GM13977 (cell line): Measurements from ENCODE around the gene ZFR2.

ENCODE experiments used
- DNase-seq: peaks from one replicate; pipeline ENCODE4 v3.0.0; 2012; ENCODE audit warnings: low spot score
- in situ Hi-C: fragments of 300-500 bp; cut with MboI; formaldehyde crosslinking; loops from one replicate; pipeline ENCODE4 v1.12.0; 2022; ENCODE audit warnings: low sequenced_read_pairs, low pct_unique_long_range_greater_than_20kb, mixed read lengths, inconsistent platforms; ENCODE audit not compliant: unreplicated experiment
- TF ChIP-seq, protein P1 (sequence below): IDR thresholded peaks from 2 replicates; pipeline ENCODE4 v1.5.1; 2012; ENCODE audit warnings: mild to moderate bottlenecking, control low read depth; ENCODE audit not compliant: insufficient read depth; ENCODE audit errors: extremely low read depth, missing control alignments

ZFR2 gene

DNA sequence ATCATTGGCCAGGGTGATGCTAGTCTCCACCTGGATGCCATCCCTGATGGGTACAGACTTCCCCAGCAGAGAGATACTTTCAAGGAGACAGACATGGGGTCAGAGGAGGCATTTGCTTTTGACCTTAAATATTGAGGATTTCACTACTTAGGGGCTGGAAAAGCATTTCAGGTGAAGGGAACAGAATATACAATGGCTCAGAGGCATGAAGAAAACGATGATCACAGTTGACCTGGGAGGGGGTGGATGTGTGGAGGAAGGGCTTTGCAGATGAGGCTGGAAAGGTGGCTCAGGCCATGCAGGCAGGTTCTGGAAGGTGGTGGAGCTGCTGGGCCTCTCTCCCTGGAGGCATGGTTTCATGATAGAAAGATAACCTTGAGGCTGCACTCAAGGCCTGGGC lies 86.5 kb downstream of the ZFR2 start:
- in situ Hi-C loops, result no loop called here
- no peak for DNase-seq
- TF ChIP-seq, protein P1, sequence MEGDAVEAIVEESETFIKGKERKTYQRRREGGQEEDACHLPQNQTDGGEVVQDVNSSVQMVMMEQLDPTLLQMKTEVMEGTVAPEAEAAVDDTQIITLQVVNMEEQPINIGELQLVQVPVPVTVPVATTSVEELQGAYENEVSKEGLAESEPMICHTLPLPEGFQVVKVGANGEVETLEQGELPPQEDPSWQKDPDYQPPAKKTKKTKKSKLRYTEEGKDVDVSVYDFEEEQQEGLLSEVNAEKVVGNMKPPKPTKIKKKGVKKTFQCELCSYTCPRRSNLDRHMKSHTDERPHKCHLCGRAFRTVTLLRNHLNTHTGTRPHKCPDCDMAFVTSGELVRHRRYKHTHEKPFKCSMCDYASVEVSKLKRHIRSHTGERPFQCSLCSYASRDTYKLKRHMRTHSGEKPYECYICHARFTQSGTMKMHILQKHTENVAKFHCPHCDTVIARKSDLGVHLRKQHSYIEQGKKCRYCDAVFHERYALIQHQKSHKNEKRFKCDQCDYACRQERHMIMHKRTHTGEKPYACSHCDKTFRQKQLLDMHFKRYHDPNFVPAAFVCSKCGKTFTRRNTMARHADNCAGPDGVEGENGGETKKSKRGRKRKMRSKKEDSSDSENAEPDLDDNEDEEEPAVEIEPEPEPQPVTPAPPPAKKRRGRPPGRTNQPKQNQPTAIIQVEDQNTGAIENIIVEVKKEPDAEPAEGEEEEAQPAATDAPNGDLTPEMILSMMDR, result no peak

DNA sequence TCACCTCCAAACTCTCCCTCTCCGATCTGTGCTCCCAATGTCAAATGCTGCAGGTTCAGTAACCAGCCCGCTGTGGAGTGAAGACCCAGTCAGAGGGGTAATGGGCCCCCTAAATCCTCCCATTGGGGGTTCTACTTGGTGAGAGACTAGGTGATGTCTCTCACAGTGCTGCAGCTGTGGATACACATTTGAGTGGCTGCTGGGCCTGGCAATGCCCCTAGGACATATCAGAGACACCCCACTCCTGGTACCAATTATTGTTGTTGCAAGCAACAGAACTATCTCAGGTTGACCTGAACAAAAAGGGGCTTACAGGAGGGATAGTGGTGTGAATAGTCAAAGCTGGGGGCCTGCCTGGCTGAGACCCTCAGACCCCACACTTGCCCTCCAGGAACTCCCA lies 87.2 kb downstream of the ZFR2 start:
- TF ChIP-seq, protein P1, result no peak
- DNase-seq, result no peak
- in situ Hi-C loops, result no loop called here

DNA sequence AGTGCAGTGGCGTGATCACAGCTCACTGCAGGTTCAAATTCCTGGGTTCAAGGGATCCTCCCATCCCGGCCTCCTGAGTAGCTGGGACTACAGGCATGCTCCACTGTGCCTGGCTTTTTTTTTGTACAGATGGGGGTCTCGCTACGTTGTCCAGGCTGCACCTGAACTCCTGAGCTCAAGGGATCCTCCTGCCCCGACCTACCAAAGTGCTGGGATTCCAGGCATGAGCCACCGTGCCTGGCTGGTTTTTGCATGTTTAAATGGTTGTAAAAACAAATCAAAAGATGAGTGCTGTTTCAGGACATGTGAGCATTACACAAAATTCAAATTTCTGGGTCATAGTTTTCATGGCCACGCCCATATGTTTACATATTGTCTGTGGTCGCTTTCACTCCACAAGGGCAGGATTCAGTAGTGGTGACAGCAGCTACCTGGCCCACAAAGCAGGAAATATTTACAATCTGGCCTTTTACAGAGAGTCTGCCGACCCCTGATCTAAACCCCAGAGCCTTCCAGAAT lies 88.0 kb downstream of the ZFR2 start:
- TF ChIP-seq, protein P1, result no peak
- in situ Hi-C loops, result no loop called here

DNA sequence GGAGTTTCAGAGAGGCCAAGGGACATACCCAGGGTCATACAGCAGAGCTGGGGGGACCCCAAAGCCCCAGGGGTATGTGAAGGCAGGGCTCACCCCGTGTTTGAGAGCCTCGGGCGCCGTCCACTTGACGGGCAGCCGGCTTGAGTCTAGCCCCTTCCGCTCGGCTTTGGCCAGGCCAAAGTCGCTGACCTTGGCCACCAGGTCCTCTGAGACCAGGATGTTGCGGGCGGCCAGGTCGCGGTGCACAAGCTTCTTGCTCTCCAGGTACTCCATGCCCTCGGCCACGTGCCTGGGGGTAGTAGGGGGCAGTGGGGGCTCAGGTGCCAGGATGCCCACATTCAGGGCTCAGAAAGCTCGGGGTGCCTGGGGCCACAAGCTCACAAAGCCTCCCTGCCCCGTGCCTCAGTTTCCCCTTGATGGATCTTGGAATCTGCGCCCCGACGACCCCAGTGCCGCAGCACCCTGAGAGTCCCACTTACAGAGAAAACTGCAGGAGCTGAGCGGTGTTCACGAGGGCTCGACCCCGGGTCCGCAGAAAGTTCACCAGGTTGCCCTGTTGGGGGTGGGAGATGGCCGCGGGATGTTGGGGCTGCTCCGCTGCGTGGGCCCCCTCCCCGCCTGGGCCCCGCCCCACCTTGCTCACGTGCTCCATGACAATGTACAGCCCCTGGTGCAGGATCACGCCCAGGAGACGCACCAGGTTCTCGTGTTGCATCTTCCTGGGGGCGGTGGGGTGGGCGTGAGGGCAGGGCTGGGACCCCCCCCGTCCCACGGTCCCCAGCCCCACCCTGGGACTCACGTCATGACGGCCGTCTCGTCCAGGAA lies 89.7 kb downstream of the ZFR2 start:
- in situ Hi-C loops, result no loop called here
- TF ChIP-seq, protein P1, result no peak
- DNase-seq, result no peak

More for the DNA sequence above, 88.0 kb downstream of the ZFR2 start:
- no peak for DNase-seq

DNA sequence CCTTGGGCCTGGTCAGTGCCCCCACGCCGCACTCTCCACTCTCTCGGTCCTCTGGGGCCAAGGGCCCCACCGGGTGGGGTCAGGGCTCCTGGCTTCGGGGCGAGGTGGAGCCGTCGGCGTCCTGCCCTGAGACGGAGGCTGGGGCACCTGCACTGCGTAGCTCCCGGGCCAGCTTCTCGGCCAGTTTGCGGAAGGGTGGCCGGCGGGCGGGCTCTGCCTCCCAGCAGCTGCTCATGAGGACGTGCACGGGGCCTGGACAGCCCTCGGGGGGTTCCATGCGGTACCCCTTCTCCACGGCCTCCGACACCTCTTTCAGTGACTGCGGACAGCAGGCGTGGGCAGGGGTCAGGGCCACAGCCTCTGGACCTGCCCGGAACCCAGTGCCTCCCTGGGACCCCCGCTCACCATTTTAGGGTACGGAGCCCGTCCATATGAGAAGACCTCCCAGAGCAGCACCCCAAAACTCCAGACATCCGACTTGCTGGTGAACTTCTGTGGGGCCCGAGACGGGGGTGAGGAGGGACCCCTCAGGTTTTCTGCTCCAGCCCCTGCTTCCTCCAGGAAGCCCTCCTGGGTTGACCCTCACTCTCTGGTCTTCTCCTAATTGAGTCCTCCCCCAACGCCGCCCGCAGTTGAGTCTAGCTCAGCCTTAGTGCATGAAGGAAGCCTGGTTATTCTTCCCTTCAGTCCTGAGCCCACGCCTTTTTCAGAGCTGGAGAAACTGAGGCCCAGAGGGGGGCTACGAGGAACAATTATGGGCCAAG lies 90.6 kb downstream of the ZFR2 start:
- TF ChIP-seq, protein P1, result no peak

DNA sequence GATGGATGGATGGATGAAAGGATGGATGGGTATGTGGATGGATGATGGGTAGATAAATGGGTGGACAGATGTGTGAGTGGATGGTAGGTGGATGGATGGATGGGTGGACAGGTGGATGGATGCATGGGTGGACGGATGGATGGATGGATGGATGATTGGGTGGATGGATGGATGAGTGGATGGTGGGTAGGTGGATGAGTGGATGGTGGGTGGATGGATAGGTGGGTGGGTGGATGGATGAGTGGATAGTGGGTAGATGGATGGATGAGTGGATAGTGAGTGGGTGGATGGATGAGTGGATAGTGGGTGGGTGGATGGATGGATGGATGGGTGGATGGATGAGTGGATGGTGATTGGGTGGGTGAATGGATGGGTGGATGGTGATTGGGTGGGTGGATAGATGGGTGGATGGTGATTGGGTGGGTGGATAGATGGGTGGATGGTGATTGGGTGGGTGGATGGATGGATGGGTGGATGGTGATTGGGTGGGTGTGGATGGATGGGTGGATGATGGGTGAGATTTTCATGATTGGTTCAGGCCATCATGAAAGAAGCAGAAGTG lies 92.3 kb downstream of the ZFR2 start:
- in situ Hi-C loops, result no loop called here
- no peak for DNase-seq
- TF ChIP-seq, protein P1, result no peak

More for the DNA sequence above, 90.6 kb downstream of the ZFR2 start:
- no peak for DNase-seq
- in situ Hi-C loops, result no loop called here
